Spinal cord (tissue), 10 donors: ENCODE results near the gene CNEP1R1. TPM values are rescaled to one million over a fixed set of nuclear protein-coding genes. Genes with fewer than 3 reads are reported as not detected.

ENCODE experiments used
- DNase-seq, 6 donors: peaks; one replicate each; pipeline versions ENCODE4 v3.0.0 to v3.0.0-alpha.2; 2013 to 2015; ENCODE audit warnings: low spot score in 6 of 6, low read depth in 4 of 6
- H3K27ac ChIP-seq: one replicate; pipeline ENCODE4 v1.5.1; 2013; ENCODE audit warnings: low read depth, low read length, control low read depth
- H3K27me3 ChIP-seq: one replicate; pipeline ENCODE4 v1.6.1; 2013; ENCODE audit warnings: low read length; ENCODE audit not compliant: control insufficient read depth, insufficient read depth
- H3K36me3 ChIP-seq: one replicate; pipeline ENCODE4 v1.6.1; 2013; ENCODE audit warnings: low read length; ENCODE audit not compliant: control insufficient read depth, insufficient read depth
- H3K4me1 ChIP-seq: one replicate; pipeline ENCODE4 v1.6.1; 2013; ENCODE audit warnings: low read length; ENCODE audit not compliant: control insufficient read depth, insufficient read depth
- H3K4me3 ChIP-seq: one replicate; pipeline ENCODE4 v1.5.1; 2013; ENCODE audit warnings: low read depth, low read length, control low read depth
- H3K9me3 ChIP-seq: one replicate; pipeline ENCODE4 v1.6.1; 2013; ENCODE audit warnings: low read length; ENCODE audit not compliant: control insufficient read depth, insufficient read depth
- WGBS: methylation state at CpG from one replicate; pipeline ENCODE4 v1.1.5; 2013; ENCODE audit warnings: missing lambda C conversion rate; ENCODE audit not compliant: insufficient coverage; 5-methylcytosine and 5-hydroxymethylcytosine counted together
- polyA plus RNA-seq, 2 donors: library from polyadenylated mRNA; unstranded; fragments of 120-200 nt; gene quantifications; one replicate each; pipeline ENCODE4 v1.2.1, GENCODE V29; 2013; ENCODE audit not compliant: insufficient read length in 2 of 2
- total RNA-seq, 2 donors: library from RNA; depleted of rRNA in 1 of 2; stranded (reverse); fragments of 120-200 nt in 1 of 2; fragments of >200 nt in 1 of 2; gene quantifications; one replicate each; pipeline versions ENCODE4 v1.2.3 to v1.2.4, GENCODE V29; 2013 to 2014
- donor health status: healthy.

CNEP1R1 gene
- total and polyA plus RNA-seq, 4 donors = 29.8 to 47.1 (median 34.1) TPM

- Histone ChIP-seq H3K27ac (no peak overlapping the region), H3K36me3 (peaks cover 8% of the 10 kb centered on the region), H3K4me3 (no peak overlapping the region), H3K9me3 (no peaks in the 10 kb centered on the region), H3K4me1 (peaks cover 17% of the 10 kb centered on the region), H3K27me3 (no peaks in the 10 kb centered on the region)
- peak in 3 of 6 donors; percentile 5 to 73 (median 63) for DNase-seq
- 43% methylated on average over 3 of the region's 3 CpGs for WGBS
Measured at GRCh38 chr16:50067290-50067853, 42.3 kb downstream of the CNEP1R1 start.

GRCh38 chr16:50068550-50068949 lies 43.5 kb downstream of the CNEP1R1 start:
- Histone ChIP-seq H3K36me3 (peaks cover 8% of the 10 kb centered on the region), H3K9me3 (no peaks in the 10 kb centered on the region), H3K27ac (no peak overlapping the region), H3K27me3 (no peaks in the 10 kb centered on the region), H3K4me3 (no peak overlapping the region), H3K4me1 (peaks cover 17% of the 10 kb centered on the region)
- WGBS = 80% methylated on average over 1 of the region's 4 CpGs
- no peak for DNase-seq

GRCh38 chr16:50069060-50069459 lies 44.0 kb downstream of the CNEP1R1 start:
- no peak overlapping the region for H3K4me3 ChIP-seq
- peaks cover 8% of the 10 kb centered on the region for H3K36me3 ChIP-seq
- H3K27ac ChIP-seq = no peak overlapping the region
- H3K4me1 ChIP-seq = peaks cover 17% of the 10 kb centered on the region
- H3K9me3 ChIP-seq = no peaks in the 10 kb centered on the region
- no CpG with 5 or more reads among the region's 1 CpG for WGBS
- DNase-seq = no peak
- H3K27me3 ChIP-seq = no peaks in the 10 kb centered on the region

- DNase-seq = no peak
- no peak overlapping the region for H3K4me3 ChIP-seq
- H3K9me3 ChIP-seq = no peaks in the 10 kb centered on the region
- no peaks in the 10 kb centered on the region for H3K27me3 ChIP-seq
- WGBS = no CpG with 5 or more reads among the region's 2 CpGs
- H3K36me3 ChIP-seq = peaks cover 12% of the 10 kb centered on the region
- no peak overlapping the region for H3K27ac ChIP-seq
- peaks cover 14% of the 10 kb centered on the region for H3K4me1 ChIP-seq
Measured at GRCh38 chr16:50071075-50071671, 46.1 kb downstream of the CNEP1R1 start.

- 100% methylated on average over 1 of the region's 5 CpGs for WGBS
- Histone ChIP-seq H3K36me3 (peaks cover 27% of the 10 kb centered on the region), H3K27me3 (no peaks in the 10 kb centered on the region)
Measured at GRCh38 chr16:50072730-50073129, 47.7 kb downstream of the CNEP1R1 start.

GRCh38 chr16:50079397-50080140 lies 54.5 kb downstream of the CNEP1R1 start:
- H3K27me3 ChIP-seq = no peaks in the 10 kb centered on the region
- no peak overlapping the region for H3K27ac ChIP-seq
- peaks cover 39% of the 10 kb centered on the region for H3K36me3 ChIP-seq
- no peaks in the 10 kb centered on the region for H3K9me3 ChIP-seq
- H3K4me1 ChIP-seq = no peaks in the 10 kb centered on the region
- DNase-seq = no peak
- H3K4me3 ChIP-seq = no peak overlapping the region
- 84% methylated on average over 9 of the region's 9 CpGs for WGBS

More at GRCh38 chr16:50072730-50073129, 47.7 kb downstream of the CNEP1R1 start:
- no peaks in the 10 kb centered on the region for H3K9me3 ChIP-seq
- peaks cover 3% of the 10 kb centered on the region for H3K4me1 ChIP-seq
- H3K4me3 ChIP-seq = no peak overlapping the region
- DNase-seq = no peak
- no peak overlapping the region for H3K27ac ChIP-seq

GRCh38 chr16:50081428-50082018 lies 56.5 kb downstream of the CNEP1R1 start:
- H3K9me3 ChIP-seq = no peaks in the 10 kb centered on the region
- no peak for DNase-seq
- H3K36me3 ChIP-seq = peaks cover 49% of the 10 kb centered on the region
- WGBS = 69% methylated on average over 4 of the region's 7 CpGs
- H3K27ac ChIP-seq = no peak overlapping the region
- no peak overlapping the region for H3K4me3 ChIP-seq
- H3K4me1 ChIP-seq = no peaks in the 10 kb centered on the region
- H3K27me3 ChIP-seq = no peaks in the 10 kb centered on the region

GRCh38 chr16:50083996-50084395 lies 59.0 kb downstream of the CNEP1R1 start:
- H3K36me3 ChIP-seq = peaks cover 49% of the 10 kb centered on the region
- H3K27ac ChIP-seq = no peak overlapping the region
- 97% methylated on average over 5 of the region's 8 CpGs for WGBS
- H3K4me3 ChIP-seq = no peak overlapping the region
- H3K27me3 ChIP-seq = no peaks in the 10 kb centered on the region
- DNase-seq = no peak
- H3K9me3 ChIP-seq = no peaks in the 10 kb centered on the region
- H3K4me1 ChIP-seq = no peaks in the 10 kb centered on the region

- no peaks in the 10 kb centered on the region for H3K27me3 ChIP-seq
- no peaks in the 10 kb centered on the region for H3K9me3 ChIP-seq
- no peak overlapping the region for H3K4me3 ChIP-seq
- no peak overlapping the region for H3K27ac ChIP-seq
- peaks cover 44% of the 10 kb centered on the region for H3K36me3 ChIP-seq
- no peak for DNase-seq
- WGBS = 100% methylated on average over 2 of the region's 6 CpGs
- H3K4me1 ChIP-seq = no peaks in the 10 kb centered on the region
Measured at GRCh38 chr16:50086176-50086575, 61.2 kb downstream of the CNEP1R1 start.
